HG03460 (cell line): Measurements from ENCODE around the gene SLC43A3.
"Not testable (repeated sequence)": the region's sequence is repeated elsewhere in the genome, so short reads cannot be mapped to it uniquely, and the experiment has no call there.

Source experiments
- ATAC-seq: cut with Tn5 transposase; IDR thresholded peaks from one replicate; pipeline ENCODE4 v1.9.1; 2021; ENCODE audit not compliant: unreplicated experiment

Gene SLC43A3

DNA sequence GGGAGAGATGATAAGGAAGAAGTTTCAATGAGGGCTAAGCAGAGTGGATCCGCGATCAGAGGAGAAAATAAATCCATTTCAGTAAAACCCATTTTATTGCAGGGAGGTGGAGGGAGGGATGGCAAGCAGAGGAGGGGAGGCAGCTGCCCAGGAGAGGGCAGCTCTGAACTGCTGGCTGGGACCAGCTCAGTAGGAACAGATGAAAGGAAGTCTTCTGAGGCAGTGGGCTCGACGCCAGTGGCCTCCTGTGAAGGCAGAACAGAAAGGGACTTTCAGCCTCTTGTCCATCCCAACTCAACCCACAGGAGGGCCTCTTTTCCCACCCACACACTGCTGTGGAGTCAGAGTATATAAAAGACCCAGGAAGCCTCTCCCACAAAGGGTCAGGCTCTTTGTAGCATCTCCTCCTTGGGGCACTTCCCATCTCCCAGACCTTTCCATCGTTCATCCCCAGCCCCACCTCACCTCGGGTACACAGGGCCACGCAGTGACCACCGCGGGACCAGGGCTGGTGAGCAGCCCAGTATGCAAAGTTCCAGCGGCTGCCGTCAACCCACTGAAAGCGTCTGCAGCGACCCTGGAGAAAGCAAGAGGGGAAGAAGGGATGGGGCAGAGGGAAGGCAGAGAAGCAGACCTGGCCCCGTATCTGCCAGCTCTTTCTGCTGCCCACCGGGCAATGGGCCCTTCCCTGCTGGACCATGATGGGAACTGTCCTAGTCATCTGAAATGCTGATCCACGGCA lies 39.5 kb downstream of the SLC43A3 start:
- ATAC-seq = no peak

DNA sequence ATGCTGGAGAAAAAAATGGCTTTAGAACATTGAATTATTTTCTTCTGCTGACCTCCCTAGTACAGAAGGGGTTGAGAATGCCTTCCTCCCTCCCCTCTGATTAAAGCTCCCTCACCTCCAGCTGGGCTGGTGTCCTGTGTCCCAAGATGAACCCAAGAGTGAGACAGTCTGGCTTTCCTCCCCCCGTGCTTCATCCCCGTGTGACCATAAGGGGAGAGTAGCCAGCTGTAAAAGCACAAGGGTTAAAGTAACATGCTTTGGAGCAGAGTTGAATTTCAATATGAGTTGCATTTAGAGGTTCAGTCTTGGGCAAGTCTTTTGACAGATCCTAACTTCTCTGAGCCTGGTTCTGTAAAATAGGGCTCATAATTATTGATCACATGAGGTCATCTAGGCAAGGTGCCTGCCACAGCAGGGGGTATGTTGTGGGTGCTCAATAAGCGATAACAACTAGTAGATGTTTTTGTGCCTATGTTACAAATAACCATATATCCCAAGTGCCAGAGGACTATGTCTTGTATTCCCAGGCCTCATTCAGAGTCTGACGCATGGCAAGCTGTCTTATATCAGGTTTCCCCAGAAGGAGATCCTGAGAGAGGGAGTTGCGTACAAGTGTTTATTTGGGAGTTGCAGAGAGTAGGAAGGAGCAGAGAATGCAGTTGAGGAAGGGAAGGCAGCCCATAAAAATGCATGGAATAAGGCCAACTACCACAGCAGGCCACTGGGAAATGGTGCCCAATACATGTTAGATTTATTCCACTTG lies 40.6 kb downstream of the SLC43A3 start:
- ATAC-seq = no peak

DNA sequence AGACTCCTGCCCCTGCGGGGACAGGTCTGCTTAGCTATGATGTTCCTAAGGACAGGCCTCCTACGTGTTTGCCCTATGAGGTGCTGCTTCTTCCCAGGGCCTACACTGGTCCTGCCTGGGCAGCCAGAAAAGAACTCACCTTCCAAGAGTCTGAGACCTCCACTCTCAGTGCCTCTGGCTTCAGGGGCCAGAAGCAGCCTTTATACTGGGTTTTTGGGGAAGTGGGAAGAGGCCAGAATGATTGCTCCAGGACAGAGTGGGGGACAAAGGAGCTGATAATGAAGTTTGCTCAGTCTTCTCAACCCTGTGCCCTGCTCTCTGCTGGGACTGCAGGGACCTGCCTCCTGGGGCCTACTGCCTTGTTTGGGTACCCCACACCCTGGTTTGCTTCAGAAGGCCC lies 45.9 kb downstream of the SLC43A3 start, which contains the start of gene PRG3:
Gene PRG3 (minus strand): TSS at position 176 of the 400 bp plus-strand sequence. CDS start 442 bp downstream, outside the sequence.
- no peak for ATAC-seq

GRCh38 chr11:57379732-57380131 lies 47.2 kb downstream of the SLC43A3 start:
- ATAC-seq = no peak

GRCh38 chr11:57378186-57378585 lies 48.7 kb downstream of the SLC43A3 start:
- no peak for ATAC-seq

DNA sequence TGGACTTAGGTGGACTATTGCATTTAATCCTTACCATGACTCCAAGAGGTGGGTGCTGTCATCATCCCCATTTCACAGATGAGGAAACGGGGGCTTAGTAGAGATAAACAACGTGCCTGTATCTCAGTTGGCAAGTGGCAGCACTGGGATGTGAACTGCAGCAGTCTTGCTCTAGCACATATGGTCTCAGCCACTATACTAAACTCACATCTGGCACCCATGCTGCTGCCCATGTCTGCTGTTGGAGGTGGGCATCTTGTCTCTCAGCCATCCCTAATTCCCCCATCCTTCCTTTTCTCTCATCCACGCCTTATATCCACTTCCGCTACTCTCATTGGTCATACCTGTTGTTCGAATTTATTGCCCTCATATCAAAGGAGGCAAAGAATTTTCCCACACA lies 49.8 kb downstream of the SLC43A3 start:
- no peak for ATAC-seq

DNA sequence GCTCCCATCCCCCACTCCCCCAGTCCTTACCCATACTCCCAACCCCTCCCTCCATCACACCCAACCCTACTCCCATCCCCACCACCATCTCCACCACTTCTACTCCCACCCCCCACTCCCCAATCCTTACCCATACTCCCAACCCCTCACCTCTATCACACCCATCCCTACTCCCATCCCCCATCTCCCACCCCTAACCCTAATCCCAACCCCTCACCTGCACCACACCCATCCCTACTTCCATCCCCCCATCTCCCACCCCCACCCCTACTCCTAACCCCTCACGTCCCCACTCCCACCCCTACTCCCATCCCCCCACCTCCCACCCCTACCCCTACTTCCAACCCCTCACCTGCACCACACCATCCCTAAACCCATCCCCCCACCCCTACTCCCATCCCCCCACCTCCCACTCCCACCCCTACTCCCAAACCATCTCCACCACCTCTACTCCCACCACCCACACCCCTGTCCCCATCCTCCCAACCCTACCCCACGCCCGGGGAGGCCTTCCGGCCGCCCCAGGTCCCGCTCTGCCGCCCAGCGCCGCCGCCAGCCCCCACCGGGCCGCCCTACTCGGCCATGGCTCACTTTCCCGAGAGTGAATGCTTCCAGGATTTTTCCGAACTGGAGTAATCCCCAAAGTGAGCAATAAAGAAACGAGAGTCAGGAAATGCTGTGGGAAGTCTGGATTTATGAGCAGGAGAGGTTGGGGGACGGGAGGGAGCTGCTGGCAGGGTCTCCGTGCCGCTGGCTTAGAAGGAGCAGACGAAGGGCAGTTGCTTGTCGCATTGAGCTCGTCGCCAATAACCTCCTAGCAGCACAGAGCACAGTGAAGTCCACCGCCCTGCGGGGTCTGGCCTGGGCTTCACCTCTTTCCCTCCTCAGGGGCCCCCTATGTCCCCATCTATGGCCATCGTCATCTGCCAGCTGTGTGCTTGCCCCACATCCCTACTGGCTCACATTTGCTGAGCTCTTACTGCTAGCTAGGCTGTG lies 50.5 kb downstream of the SLC43A3 start:
- ATAC-seq = no peak

DNA sequence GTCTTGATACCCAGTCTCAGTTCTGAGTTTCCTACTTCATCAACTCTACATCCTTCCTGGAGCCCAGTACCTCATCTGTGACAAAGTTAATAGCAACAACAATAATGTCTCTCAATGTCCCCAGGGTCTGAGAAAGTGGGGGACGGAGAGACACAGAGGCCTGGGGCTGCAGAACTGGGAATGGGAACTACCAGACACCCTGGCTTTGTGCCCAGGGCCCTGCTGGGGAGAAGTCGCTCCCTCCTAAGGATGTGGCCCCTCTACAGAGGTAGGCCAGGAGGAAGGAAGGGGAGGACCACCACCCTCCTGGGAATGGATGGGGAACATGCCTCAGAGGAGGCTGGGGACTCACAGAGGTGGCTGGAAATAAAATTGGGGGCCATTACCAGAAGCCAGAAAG lies 51.4 kb downstream of the SLC43A3 start:
- no peak for ATAC-seq

DNA sequence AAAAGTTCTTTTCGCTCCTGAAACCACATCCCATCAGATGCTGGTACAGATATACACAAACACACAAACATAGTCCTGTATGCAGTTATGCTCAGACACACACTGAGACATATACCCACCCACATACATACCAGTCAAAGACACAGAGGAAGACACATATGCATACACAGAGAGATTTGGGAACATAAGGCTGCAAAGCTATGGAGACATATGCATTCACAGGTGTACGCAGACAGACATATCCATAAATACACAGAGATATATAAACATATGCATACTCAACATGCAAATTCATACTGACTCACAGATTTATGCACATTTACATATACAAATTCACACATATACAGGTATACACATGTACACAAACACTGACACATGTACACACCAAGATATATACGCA lies 52.0 kb downstream of the SLC43A3 start:
- no peak for ATAC-seq

- no peak for ATAC-seq
These were observed 53.8 kb downstream of the SLC43A3 start for GRCh38 chr11:57373146-57373545.

- no peak for ATAC-seq
These were observed 56.0 kb downstream of the SLC43A3 start for GRCh38 chr11:57370941-57371340.

DNA sequence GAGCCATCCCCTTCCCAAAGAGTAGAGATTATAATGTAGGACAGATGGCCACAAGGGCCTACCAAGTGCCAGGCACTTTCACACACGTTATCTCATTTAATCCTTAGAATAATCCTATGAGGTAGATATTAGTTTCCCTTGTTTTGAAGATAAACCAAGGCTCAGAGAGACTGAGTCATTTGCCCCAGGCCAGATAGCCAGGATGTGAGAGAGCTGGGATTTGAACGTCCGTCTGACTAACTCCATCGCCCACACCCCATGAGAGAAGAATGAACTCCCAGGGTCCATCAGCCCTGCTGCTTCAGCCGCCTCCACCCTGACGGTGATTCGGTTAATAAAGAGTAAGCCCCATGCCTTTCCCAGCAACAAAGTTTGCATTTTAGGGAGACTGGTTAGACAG lies 56.7 kb downstream of the SLC43A3 start:
- no peak for ATAC-seq

DNA sequence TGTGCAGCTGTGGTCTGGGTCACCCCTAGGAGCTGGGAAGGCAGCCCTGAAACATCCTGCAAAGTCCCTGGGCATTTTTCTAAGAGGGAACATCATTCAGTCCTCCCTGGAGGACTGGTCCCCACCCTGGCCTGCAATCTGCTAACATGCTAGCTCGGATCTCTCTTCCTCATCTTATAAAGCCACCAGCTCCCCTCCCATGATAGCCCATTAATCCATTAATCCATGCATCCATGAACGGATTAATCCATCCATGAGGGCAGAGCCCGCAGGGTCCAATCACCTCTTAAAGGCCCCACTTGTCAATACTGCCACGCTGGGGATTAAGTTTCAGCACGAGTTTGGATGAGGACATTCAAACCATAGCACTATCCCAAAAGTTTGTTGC lies 58.1 kb downstream of the SLC43A3 start:
- ATAC-seq = no peak

DNA sequence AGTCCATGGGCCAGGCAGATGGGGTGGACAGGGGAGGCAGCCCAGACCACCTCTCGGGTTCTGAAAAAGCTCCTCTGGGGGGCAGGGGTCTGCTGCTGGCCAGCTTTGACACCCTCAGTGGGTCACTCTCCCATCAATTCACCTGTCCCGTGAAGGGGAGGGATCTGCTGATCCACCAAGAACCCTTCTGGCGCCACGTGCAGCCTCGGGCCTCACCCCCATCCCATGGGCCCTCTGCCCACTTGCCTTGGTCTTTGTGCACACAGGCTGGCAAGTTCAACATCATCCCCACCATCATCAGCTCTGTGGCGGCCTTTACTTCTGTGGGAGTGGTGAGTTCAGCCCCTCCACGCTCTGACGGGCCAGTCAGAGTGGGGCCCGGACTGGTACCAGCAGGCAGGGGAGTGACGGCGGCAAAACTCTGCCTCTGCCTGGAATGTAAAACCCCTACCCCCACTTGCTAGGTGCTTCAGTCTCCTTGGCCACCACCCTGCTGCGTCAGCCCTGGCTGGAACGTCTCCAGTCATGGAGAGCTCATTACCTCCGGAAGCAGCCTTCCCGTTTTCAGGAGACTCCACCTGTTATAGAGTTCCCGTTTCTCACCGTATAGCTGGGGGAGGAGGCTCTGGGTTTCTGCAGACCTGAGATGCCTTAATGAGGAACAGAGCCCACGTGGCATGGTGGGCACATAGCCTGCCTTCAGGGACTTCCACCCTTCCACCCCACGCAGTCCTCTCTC lies 58.6 kb downstream of the SLC43A3 start:
- ATAC-seq = no peak

- ATAC-seq = no peak
These were observed 61.9 kb downstream of the SLC43A3 start for GRCh38 chr11:57364851-57365660.

- no peak for ATAC-seq
These were observed 63.5 kb downstream of the SLC43A3 start for GRCh38 chr11:57363131-57364080.

- no peak for ATAC-seq
These were observed 65.0 kb downstream of the SLC43A3 start for GRCh38 chr11:57361926-57362325.

DNA sequence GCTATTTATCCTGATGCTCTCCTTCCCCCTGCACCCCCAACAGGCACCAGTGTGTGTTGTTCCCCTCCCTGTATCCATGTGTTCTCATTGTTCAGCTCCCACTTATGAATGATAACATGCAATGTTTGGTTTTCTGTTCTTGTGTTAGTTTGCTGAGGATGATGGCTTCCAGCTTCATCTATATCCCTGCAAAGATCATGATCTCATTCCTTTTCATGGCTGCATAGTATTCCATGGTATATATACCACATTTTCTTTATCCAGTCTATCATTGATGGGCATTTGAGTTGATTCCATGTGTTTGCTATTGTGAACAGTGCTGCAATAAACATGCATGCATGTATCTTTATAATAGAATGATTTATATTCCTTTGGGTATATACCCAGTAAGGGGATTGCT lies 65.5 kb downstream of the SLC43A3 start:
- ATAC-seq = not testable (repeated sequence)

DNA sequence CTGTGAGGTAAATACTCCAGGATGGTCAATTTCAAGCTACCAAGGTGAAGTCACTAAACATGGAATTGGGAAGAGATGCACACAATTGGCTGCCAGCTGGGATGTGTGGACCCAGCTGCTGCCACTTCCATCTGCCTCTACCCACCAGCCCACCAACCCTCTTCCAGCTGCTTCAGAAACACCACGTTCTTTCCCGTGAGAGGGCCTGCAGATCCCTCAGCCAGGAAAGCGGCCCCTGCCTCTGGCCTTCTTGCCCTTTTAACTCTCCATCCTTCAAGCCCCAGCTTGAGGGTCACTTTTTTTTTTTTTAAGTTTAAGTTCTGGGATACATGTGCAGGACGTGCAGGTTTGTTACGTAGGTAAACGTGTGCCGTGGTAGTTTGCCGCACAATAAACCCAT lies 65.9 kb downstream of the SLC43A3 start:
- no peak for ATAC-seq
